Upper lobe of right lung (tissue), 1 donor: ENCODE measurements around the gene HEY2. TPM values are rescaled to one million over a fixed set of nuclear protein-coding genes. Genes with fewer than 3 reads are reported as not detected.
A peak's percentile ranks its signal among the peaks of the same experiment; 100 is the strongest.

ENCODE experiments used
- ATAC-seq: fragments of 200-7000 bp; cut with Tn5 transposase; one replicate; pipeline ENCODE4 v1.9.1; 2020; ENCODE audit warnings: mild to moderate bottlenecking, moderate library complexity
- DNase-seq: peaks from one replicate; pipeline ENCODE4 v3.0.0-alpha.2; 2020
- H3K27ac ChIP-seq: fragments of 200-600 bp; one replicate; pipeline ENCODE4 v1.8.0; 2022
- H3K27me3 ChIP-seq: fragments of 200-600 bp; one replicate; pipeline ENCODE4 v1.8.0; 2022; ENCODE audit warnings: mild to moderate bottlenecking
- H3K36me3 ChIP-seq: fragments of 200-600 bp; one replicate; pipeline ENCODE4 v1.8.0; 2022
- H3K4me1 ChIP-seq: fragments of 200-600 bp; one replicate; pipeline ENCODE4 v1.8.0; 2022
- H3K4me3 ChIP-seq: fragments of 200-600 bp; one replicate; pipeline ENCODE4 v1.8.0; 2022; ENCODE audit warnings: mild to moderate bottlenecking
- H3K9me3 ChIP-seq: fragments of 200-600 bp; one replicate; pipeline ENCODE4 v1.8.0; 2022
- CTCF ChIP-seq: fragments of 200-600 bp; IDR thresholded peaks from one replicate; pipeline ENCODE4 v1.8.0; 2022; ENCODE audit warnings: antibody characterized with exemption
- intact Hi-C: fragments of 100-400 bp; cut with DNase I; formaldehyde crosslinking; loops from one replicate; pipeline ENCODE4 v1.11.0; 2022
- total RNA-seq: library from RNA; stranded (reverse); fragmentation: NEBNext Ultra II Directional; extraction: Animal tissue kit (Norgen Biotek cat#: 25700); gene quantifications from one replicate; pipeline ENCODE4 v1.2.1, GENCODE V29; 2021
- donor health status: DM: no; HTN: yes; CAD: no; lungs with severe emphysema.

Gene HEY2
- total RNA-seq, 1 donor from 2014 or later = 2.2 TPM

- Histone ChIP-seq H3K36me3 (no peaks in the 10 kb centered on the region), H3K9me3 (no peaks in the 10 kb centered on the region), H3K27me3 (peaks cover 51% of the 10 kb centered on the region), H3K27ac (no peak overlapping the region), H3K4me3 (no peak overlapping the region), H3K4me1 (peaks cover 25% of the 10 kb centered on the region)
- no peak for DNase-seq
- ATAC-seq = no peak
- TF ChIP-seq CTCF = no peak
- intact Hi-C loops = no loop called here
Measured at GRCh38 chr6:125745281-125746018, 4.0 kb upstream of the HEY2 start.

- no peak for DNase-seq
- intact Hi-C loops = no loop called here
- H3K36me3 ChIP-seq = no peaks in the 10 kb centered on the region
- no peak overlapping the region for H3K27ac ChIP-seq
- H3K9me3 ChIP-seq = no peaks in the 10 kb centered on the region
- H3K4me1 ChIP-seq = peaks cover 30% of the 10 kb centered on the region
- H3K4me3 ChIP-seq = peak overlapping the region; percentile 68
- no peak for TF ChIP-seq CTCF
- peaks cover 56% of the 10 kb centered on the region for H3K27me3 ChIP-seq
- no peak for ATAC-seq
Measured at GRCh38 chr6:125746019-125746414, 3.4 kb upstream of the HEY2 start.

GRCh38 chr6:125746731-125747588, 2.5 kb upstream of the HEY2 start:
- Histone ChIP-seq H3K4me1 (peaks cover 30% of the 10 kb centered on the region), H3K36me3 (no peaks in the 10 kb centered on the region), H3K9me3 (no peaks in the 10 kb centered on the region), H3K4me3 (peak overlapping the region; percentile 68), H3K27ac (peak overlapping the region; percentile 70), H3K27me3 (peaks cover 66% of the 10 kb centered on the region)
- TF ChIP-seq CTCF = no peak
- intact Hi-C loops = no loop called here
- ATAC-seq = no peak
- DNase-seq = no peak

- peak; percentile 71 for DNase-seq
- H3K27me3 ChIP-seq = peaks cover 74% of the 10 kb centered on the region
Measured at GRCh38 chr6:125747589-125748405, 1.6 kb upstream of the HEY2 start.

More at GRCh38 chr6:125747589-125748405, 1.6 kb upstream of the HEY2 start:
- Histone ChIP-seq H3K36me3 (no peaks in the 10 kb centered on the region), H3K27ac (peak overlapping the region; percentile 70), H3K4me3 (peak overlapping the region; percentile 68), H3K9me3 (no peaks in the 10 kb centered on the region), H3K4me1 (peaks cover 30% of the 10 kb centered on the region)
- TF ChIP-seq CTCF = no peak
- intact Hi-C loops = no loop called here
- peak; percentile 4 for ATAC-seq
